Activated CD8-positive, alpha-beta T cell treated with anti-CD3 and anti-CD28 coated beads, Interleukin-2, amount 10 ng/mL, durations not matched to agents 7 days and 5 days (primary cell): Measurements from ENCODE around the gene FAIM2. TPM values are rescaled to one million over a fixed set of nuclear protein-coding genes. Genes with fewer than 3 reads are reported as not detected.

ENCODE experiments used
- ATAC-seq: fragments of 150-1000 bp; cut with Tn5 transposase; one replicate; pipeline ENCODE4 v1.10.0; 2021; ENCODE audit warnings: moderate library complexity
- CTCF ChIA-PET: fragments of 350-600 bp; sonication (Branson Sonifier 250); formaldehyde crosslinking; loops from one replicate; lab custom pipeline; 2021; ENCODE audit warnings: antibody characterized with exemption; lab: Charles Lee
- POLR2A ChIA-PET: fragments of 350-600 bp; sonication (Branson Sonifier 250); formaldehyde crosslinking; loops from one replicate; lab custom pipeline; 2021; ENCODE audit warnings: antibody characterized with exemption; lab: Charles Lee
- DNase-seq: peaks from one replicate; pipeline ENCODE4 v3.0.0-alpha.2; 2020
- H3K27ac Mint-ChIP-seq: one replicate; pipeline ENCODE4 v1.8.0; 2021; ENCODE audit warnings: mild to moderate bottlenecking, mixed read lengths
- H3K27me3 Mint-ChIP-seq: one replicate; pipeline ENCODE4 v1.8.0; 2021; ENCODE audit warnings: low read depth, mixed read lengths
- H3K36me3 Mint-ChIP-seq: one replicate; pipeline ENCODE4 v1.8.0; 2021; ENCODE audit warnings: low read depth, mixed read lengths
- H3K4me1 Mint-ChIP-seq: one replicate; pipeline ENCODE4 v1.8.0; 2021; ENCODE audit warnings: low read depth, mixed read lengths
- H3K4me3 Mint-ChIP-seq: one replicate; pipeline ENCODE4 v1.8.0; 2021; ENCODE audit warnings: mild to moderate bottlenecking, mixed read lengths
- H3K9me3 Mint-ChIP-seq: one replicate; pipeline ENCODE4 v1.8.0; 2022; ENCODE audit warnings: mixed read lengths; ENCODE audit not compliant: insufficient read depth
- total RNA-seq, 2 experiments: library from RNA; stranded (reverse); gene quantifications; one replicate each; pipeline ENCODE4 v1.2.3, GENCODE V29; 2021

The FAIM2 gene
- total RNA-seq, 2 experiments from 2014 or later = 0.23 to 0.55 TPM

DNA sequence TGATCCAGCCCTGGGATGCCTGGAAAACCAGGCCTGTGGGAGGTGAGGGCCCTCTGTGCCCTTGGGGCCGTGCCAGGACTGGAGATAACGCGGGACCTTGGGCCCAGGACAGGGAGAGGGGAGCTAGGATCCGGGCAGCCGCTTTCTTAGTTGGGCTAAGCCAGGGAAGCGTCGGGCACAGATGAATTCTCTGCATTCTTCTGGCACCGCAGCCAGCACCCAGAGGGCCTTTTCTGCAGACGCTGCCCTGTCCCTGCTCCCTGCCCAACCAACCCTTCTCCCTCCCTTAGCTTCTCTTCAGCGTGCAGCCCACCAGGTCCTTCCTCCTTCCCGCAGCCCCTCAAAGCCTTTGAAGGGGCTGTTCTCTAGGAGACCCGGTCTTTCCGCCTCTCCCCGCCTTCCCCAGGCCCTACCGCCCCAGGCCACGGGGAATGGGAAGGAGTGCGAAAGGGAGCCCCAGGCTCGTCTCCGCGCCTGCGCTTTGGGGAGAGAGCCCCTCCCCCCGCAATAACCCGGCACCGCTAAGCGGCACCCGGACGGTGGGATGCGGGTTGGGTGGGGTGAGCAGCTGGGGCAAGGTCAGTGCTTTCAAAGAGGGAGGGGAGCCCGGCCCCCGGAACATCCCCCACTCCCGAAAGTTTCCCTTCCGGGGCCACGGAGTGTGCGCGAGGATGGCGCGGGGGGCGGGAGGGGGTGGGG is 76.2 kb downstream of the FAIM2 start:
- ChIA-PET POLR2A (interaction anchor here (0.6 to 2.8 kb wide), 6 partner anchors 11 to 118 kb away, joined by 3 to 15 read pairs (median 4); partner anchors contain the start of genes BCDIN3D and TMBIM6), CTCF (interaction anchor here (1.0 to 4.9 kb wide), 9 partner anchors 10 to 140 kb away, joined by 3 to 34 read pairs (median 6); partner anchors contain the start of gene TMBIM6)
- peak; percentile 4 for ATAC-seq

GRCh38 chr12:49827051-49827400 is 76.7 kb downstream of the FAIM2 start:
- Mint-ChIP-seq H3K4me3 (peak overlapping the region; percentile 70), H3K4me1 (peaks cover 34% of the 10 kb centered on the region), H3K27me3 (no peaks in the 10 kb centered on the region), H3K27ac (no peak overlapping the region), H3K36me3 (peaks cover 2% of the 10 kb centered on the region), H3K9me3 (no peaks in the 10 kb centered on the region)
- CTCF ChIA-PET = interaction anchor here (1.1 to 4.9 kb wide), 5 partner anchors 12 to 118 kb away, joined by 3 to 34 read pairs (median 6); partner anchors contain the start of gene TMBIM6
- POLR2A ChIA-PET = interaction anchor here (0.6 to 1.9 kb wide), 3 partner anchors 12 to 85 kb away, joined by 3 to 10 read pairs (median 6); partner anchors contain the start of genes BCDIN3D and TMBIM6
- DNase-seq (no peak), ATAC-seq (no peak)

More for the DNA sequence above, 76.2 kb downstream of the FAIM2 start:
- H3K4me1 Mint-ChIP-seq = peaks cover 31% of the 10 kb centered on the region
- peak; percentile 41 for DNase-seq
- H3K4me3 Mint-ChIP-seq = peak overlapping the region; percentile 70
- no peaks in the 10 kb centered on the region for H3K9me3 Mint-ChIP-seq
- H3K27me3 Mint-ChIP-seq = no peaks in the 10 kb centered on the region
- H3K27ac Mint-ChIP-seq = peak overlapping the region; percentile 20
- H3K36me3 Mint-ChIP-seq = peaks cover 2% of the 10 kb centered on the region

- POLR2A ChIA-PET = interaction anchor here (0.6 to 1.9 kb wide), 4 partner anchors 13 to 649 kb away, joined by 3 to 10 read pairs (median 6); partner anchors contain the start of genes BCDIN3D and TMBIM6
- no peaks in the 10 kb centered on the region for H3K9me3 Mint-ChIP-seq
- H3K36me3 Mint-ChIP-seq = peaks cover 2% of the 10 kb centered on the region
- no peak overlapping the region for H3K27ac Mint-ChIP-seq
- no peaks in the 10 kb centered on the region for H3K27me3 Mint-ChIP-seq
- H3K4me1 Mint-ChIP-seq = peaks cover 44% of the 10 kb centered on the region
- DNase-seq (no peak), ATAC-seq (no peak)
- H3K4me3 Mint-ChIP-seq = no peak overlapping the region
- CTCF ChIA-PET = interaction anchor here (0.6 to 4.9 kb wide), 6 partner anchors 13 to 188 kb away, joined by 3 to 34 read pairs (median 4); partner anchors contain the start of gene FMNL3
Observed at GRCh38 chr12:49825971-49826421, 77.7 kb downstream of the FAIM2 start.

DNA sequence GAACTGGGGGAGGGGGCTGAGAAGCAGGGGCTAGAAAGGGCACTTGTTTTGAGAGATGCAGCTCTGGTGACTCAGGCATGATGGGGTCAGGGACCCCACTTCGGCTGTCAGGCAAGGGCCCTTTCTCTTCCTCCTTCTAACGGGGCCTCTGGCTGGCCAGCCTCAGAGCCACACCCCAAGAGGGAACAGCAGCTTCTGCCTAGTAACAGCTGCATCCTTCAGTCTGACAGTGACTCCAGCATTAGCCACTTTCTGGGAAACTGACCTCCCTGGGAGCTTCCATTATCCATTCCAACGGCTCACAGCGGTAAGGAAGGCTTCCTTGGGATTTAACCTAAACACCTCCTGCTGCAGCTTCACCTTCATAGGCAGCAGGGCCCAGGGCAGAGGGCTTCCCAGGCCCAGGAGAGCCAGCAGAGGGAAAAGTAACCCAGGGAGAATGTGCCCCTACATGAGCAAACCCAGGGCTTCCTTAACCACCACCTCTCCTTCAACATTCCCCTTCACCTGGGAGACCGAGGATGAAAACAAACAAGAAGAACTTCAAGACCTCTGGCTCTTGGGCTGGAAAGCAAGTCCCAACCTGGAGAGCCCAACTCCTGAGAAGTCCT is 78.2 kb downstream of the FAIM2 start:
- Mint-ChIP-seq H3K4me1 (peaks cover 50% of the 10 kb centered on the region), H3K4me3 (no peak overlapping the region), H3K27me3 (no peaks in the 10 kb centered on the region), H3K9me3 (no peaks in the 10 kb centered on the region), H3K36me3 (peaks cover 2% of the 10 kb centered on the region), H3K27ac (no peak overlapping the region)
- ChIA-PET POLR2A (interaction anchor here (1.5 to 1.9 kb wide), 3 partner anchors 14 to 84 kb away, joined by 6 to 10 read pairs (median 6); partner anchors contain the start of genes BCDIN3D and TMBIM6), CTCF (interaction anchor here (1.2 to 4.9 kb wide), 5 partner anchors 14 to 120 kb away, joined by 3 to 34 read pairs (median 6); partner anchors contain the start of gene FMNL3)
- no peak for ATAC-seq
- no peak for DNase-seq

- Mint-ChIP-seq H3K9me3 (no peaks in the 10 kb centered on the region), H3K27ac (no peak overlapping the region), H3K36me3 (peaks cover 2% of the 10 kb centered on the region), H3K4me3 (no peak overlapping the region), H3K4me1 (peaks cover 51% of the 10 kb centered on the region), H3K27me3 (no peaks in the 10 kb centered on the region)
- DNase-seq (no peak), ATAC-seq (no peak)
- ChIA-PET CTCF (interaction anchor here (1.1 to 4.9 kb wide), 2 partner anchors 47 to 246 kb away, joined by 3 to 34 read pairs; no protein-coding TSS in a partner anchor), POLR2A (interaction anchor here (1.5 kb wide), 1 partner anchor 84 kb away, joined by 6 read pairs; the partner anchor contains the start of gene TMBIM6)
Observed at GRCh38 chr12:49824895-49825294, 78.8 kb downstream of the FAIM2 start.

GRCh38 chr12:49824416-49824815 is 79.3 kb downstream of the FAIM2 start:
- H3K36me3 Mint-ChIP-seq = peaks cover 2% of the 10 kb centered on the region
- H3K27me3 Mint-ChIP-seq = no peaks in the 10 kb centered on the region
- no peak overlapping the region for H3K27ac Mint-ChIP-seq
- H3K9me3 Mint-ChIP-seq = no peaks in the 10 kb centered on the region
- POLR2A ChIA-PET = no interaction called here
- DNase-seq = no peak
- H3K4me1 Mint-ChIP-seq = peaks cover 52% of the 10 kb centered on the region
- CTCF ChIA-PET = interaction anchor here (1.1 to 4.9 kb wide), 2 partner anchors 47 to 246 kb away, joined by 3 to 34 read pairs; no protein-coding TSS in a partner anchor
- no peak for ATAC-seq
- no peak overlapping the region for H3K4me3 Mint-ChIP-seq

DNA sequence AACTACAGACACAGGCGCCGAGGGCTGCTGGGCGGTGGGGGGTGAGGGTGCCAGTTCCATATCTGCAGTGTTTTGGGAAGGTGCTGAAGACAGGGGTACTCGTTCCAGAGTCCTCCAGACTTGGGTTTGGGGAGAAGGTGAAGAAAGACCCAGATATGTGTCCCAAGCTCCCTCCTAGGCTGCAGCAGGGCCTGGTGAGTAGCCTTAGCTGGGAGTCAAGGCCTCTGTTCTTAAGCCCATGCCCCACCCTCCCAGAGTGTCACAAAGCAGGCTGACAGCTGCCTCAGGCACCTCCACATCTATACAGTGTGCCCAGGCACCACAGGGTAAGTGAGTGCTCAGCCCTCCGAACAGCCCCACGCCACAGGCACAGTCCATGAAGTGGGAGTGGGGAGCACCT is 79.7 kb downstream of the FAIM2 start:
- Mint-ChIP-seq H3K9me3 (no peaks in the 10 kb centered on the region), H3K27me3 (no peaks in the 10 kb centered on the region), H3K36me3 (peaks cover 2% of the 10 kb centered on the region), H3K27ac (no peak overlapping the region), H3K4me3 (no peak overlapping the region), H3K4me1 (peaks cover 49% of the 10 kb centered on the region)
- ATAC-seq = no peak
- ChIA-PET POLR2A (no interaction called here), CTCF (interaction anchor here (1.1 kb wide), 1 partner anchor 247 kb away, joined by 3 read pairs; no protein-coding TSS in a partner anchor)
- no peak for DNase-seq

- DNase-seq = no peak
- Mint-ChIP-seq H3K27ac (no peak overlapping the region), H3K4me3 (no peak overlapping the region), H3K36me3 (peaks cover 2% of the 10 kb centered on the region), H3K27me3 (no peaks in the 10 kb centered on the region), H3K9me3 (no peaks in the 10 kb centered on the region), H3K4me1 (peaks cover 43% of the 10 kb centered on the region)
- CTCF ChIA-PET = interaction anchor here (4.2 kb wide), 1 partner anchor 45 kb away, joined by 21 read pairs; no protein-coding TSS in a partner anchor
- POLR2A ChIA-PET = no interaction called here
- no peak for ATAC-seq
Observed at GRCh38 chr12:49823350-49823749, 80.3 kb downstream of the FAIM2 start.

GRCh38 chr12:49821373-49822287 is 82.1 kb downstream of the FAIM2 start:
- ChIA-PET POLR2A (no interaction called here), CTCF (interaction anchor here (1.1 to 4.2 kb wide), 6 partner anchors 11 to 146 kb away, joined by 3 to 21 read pairs (median 5); partner anchors contain the start of gene TMBIM6)
- Mint-ChIP-seq H3K4me1 (peaks cover 37% of the 10 kb centered on the region), H3K9me3 (no peaks in the 10 kb centered on the region), H3K27me3 (no peaks in the 10 kb centered on the region), H3K36me3 (peaks cover 2% of the 10 kb centered on the region), H3K27ac (peak overlapping the region; percentile 93), H3K4me3 (peak overlapping the region; percentile 34)
- DNase-seq = no peak
- no peak for ATAC-seq

- POLR2A ChIA-PET = interaction anchor here (1.3 kb wide), 1 partner anchor 23 kb away, joined by 3 read pairs; the partner anchor contains the start of gene BCDIN3D
Observed at GRCh38 chr12:49819786-49820185, 83.9 kb downstream of the FAIM2 start.

More at GRCh38 chr12:49819786-49820185, 83.9 kb downstream of the FAIM2 start:
- peaks cover 7% of the 10 kb centered on the region for H3K36me3 Mint-ChIP-seq
- H3K27me3 Mint-ChIP-seq = no peaks in the 10 kb centered on the region
- DNase-seq (no peak), ATAC-seq (no peak)
- H3K4me3 Mint-ChIP-seq = no peak overlapping the region
- peak overlapping the region; percentile 45 for H3K27ac Mint-ChIP-seq
- H3K4me1 Mint-ChIP-seq = peaks cover 37% of the 10 kb centered on the region
- no peaks in the 10 kb centered on the region for H3K9me3 Mint-ChIP-seq
- CTCF ChIA-PET = interaction anchor here (0.7 to 4.2 kb wide), 4 partner anchors 17 to 57 kb away, joined by 3 to 21 read pairs (median 9); no protein-coding TSS in a partner anchor
